WTC11 (cell line): Measurements from ENCODE around the gene MGRN1. TPM values are rescaled to one million over a fixed set of nuclear protein-coding genes. Genes with fewer than 3 reads are reported as not detected.

Experiments
- ATAC-seq: fragments of 200-7000 bp; cut with Tn5 transposase; 2 replicates; pipeline ENCODE4 v1.10.0; 2021; ENCODE audit warnings: mild to moderate bottlenecking, moderate library complexity
- CTCF ChIA-PET: fragments of 300-600 bp; sonication (Branson Sonifier 250); formaldehyde crosslinking; loops from one replicate; lab custom pipeline; 2021; ENCODE audit warnings: antibody characterized with exemption; lab: Charles Lee
- POLR2A ChIA-PET: fragments of 350-600 bp; sonication (Branson Sonifier 250); formaldehyde crosslinking; loops from one replicate; lab custom pipeline; 2021; ENCODE audit warnings: antibody characterized with exemption; lab: Charles Lee
- DNase-seq: peaks from one replicate; pipeline ENCODE4 v3.0.0; 2021; ENCODE audit warnings: low spot score
- H3K27ac Mint-ChIP-seq: 2 replicates; pipeline ENCODE4 v1.8.0; 2021; ENCODE audit warnings: mixed read lengths
- H3K27me3 Mint-ChIP-seq: 2 replicates; pipeline ENCODE4 v1.8.0; 2021; ENCODE audit warnings: low read depth, mild to moderate bottlenecking, moderate library complexity, mixed read lengths
- H3K36me3 Mint-ChIP-seq: 2 replicates; pipeline ENCODE4 v1.8.0; 2021; ENCODE audit warnings: mixed read lengths
- H3K4me1 Mint-ChIP-seq: 2 replicates; pipeline ENCODE4 v1.8.0; 2022; ENCODE audit warnings: mixed read lengths
- H3K4me3 Mint-ChIP-seq: 2 replicates; pipeline ENCODE4 v1.8.0; 2021; ENCODE audit warnings: mild to moderate bottlenecking, moderate library complexity, mixed read lengths
- H3K9me3 Mint-ChIP-seq: 2 replicates; pipeline ENCODE4 v1.8.0; 2021; ENCODE audit warnings: mixed read lengths
- ARID4B ChIP-seq: sonication (generic); formaldehyde crosslinking; IDR thresholded peaks from 2 replicates; pipeline ENCODE4 v1.8.0; 2023; ENCODE audit warnings: missing genetic modification reagents, mild to moderate bottlenecking, borderline replicate concordance
- CREM ChIP-seq: sonication (generic); formaldehyde crosslinking; IDR thresholded peaks from 2 replicates; pipeline ENCODE4 v1.8.1; 2022; ENCODE audit warnings: mild to moderate bottlenecking, missing genetic modification reagents, moderate library complexity
- E2F4 ChIP-seq: sonication (generic); formaldehyde crosslinking; IDR thresholded peaks from 2 replicates; pipeline ENCODE4 v1.8.1; 2022; ENCODE audit warnings: low read depth, mild to moderate bottlenecking, moderate library complexity, missing genetic modification reagents, borderline replicate concordance
- E2F5 ChIP-seq: sonication (generic); formaldehyde crosslinking; IDR thresholded peaks from 2 replicates; pipeline ENCODE4 v1.8.1; 2022; ENCODE audit warnings: mild to moderate bottlenecking, moderate library complexity, missing genetic modification reagents
- ETV6 ChIP-seq: sonication (generic); formaldehyde crosslinking; IDR thresholded peaks from 2 replicates; pipeline ENCODE4 v1.8.1; 2022; ENCODE audit warnings: mild to moderate bottlenecking, missing genetic modification reagents
- IRF1 ChIP-seq: sonication (generic); formaldehyde crosslinking; IDR thresholded peaks from 2 replicates; pipeline ENCODE4 v1.8.0; 2023; ENCODE audit warnings: missing genetic modification reagents
- JUN ChIP-seq: sonication (generic); formaldehyde crosslinking; IDR thresholded peaks from 2 replicates; pipeline ENCODE4 v1.8.0; 2023; ENCODE audit warnings: mild to moderate bottlenecking, missing genetic modification reagents
- STAT6 ChIP-seq: sonication (generic); formaldehyde crosslinking; conservative IDR thresholded peaks from 2 replicates; pipeline ENCODE4 v1.8.1; 2023; ENCODE audit warnings: mild to moderate bottlenecking, low read depth, missing genetic modification reagents, moderate library complexity
- TEAD4 ChIP-seq: sonication (generic); formaldehyde crosslinking; IDR thresholded peaks from 2 replicates; pipeline ENCODE4 v1.8.0; 2022; ENCODE audit warnings: mild to moderate bottlenecking, missing genetic modification reagents
- ZNF121 ChIP-seq: sonication (generic); formaldehyde crosslinking; IDR thresholded peaks from 2 replicates; pipeline ENCODE4 v1.8.0; 2023; ENCODE audit warnings: missing genetic modification reagents
- ZNF281 ChIP-seq: sonication (generic); formaldehyde crosslinking; IDR thresholded peaks from 2 replicates; pipeline ENCODE4 v1.8.0; 2023; ENCODE audit warnings: mild to moderate bottlenecking, missing genetic modification reagents
- total RNA-seq: library from RNA; stranded (reverse); gene quantifications from 3 replicates; pipeline ENCODE4 v1.2.3, GENCODE V29; 2021

Gene MGRN1
- total RNA-seq, 1 experiment from 2014 or later, result 88.8 TPM

- Mint-ChIP-seq H3K4me3 (no peak overlapping the region), H3K27ac (no peak overlapping the region; the same call in 1 of the 2 replicates), H3K4me1 (no peaks in the 10 kb centered on the region), H3K36me3 (peaks cover 31% of the 10 kb centered on the region), H3K27me3 (no peaks in the 10 kb centered on the region), H3K9me3 (no peaks in the 10 kb centered on the region)
- ATAC-seq, result no peak
- POLR2A ChIA-PET, result interaction anchor here (1.2 kb wide), 1 partner anchor 9 kb away, joined by 3 read pairs; the partner anchor contains the start of gene NUDT16L1
- no peak for DNase-seq
- TF ChIP-seq ARID4B (CRISPR knock-in tag) (no peak), IRF1 (CRISPR knock-in tag) (no peak), CREM (CRISPR knock-in tag) (no peak), TEAD4 (CRISPR knock-in tag) (no peak), ZNF281 (no peak), ETV6 (CRISPR knock-in tag) (no peak), E2F5 (CRISPR knock-in tag) (no peak), ZNF121 (no peak), JUN (CRISPR knock-in tag) (no peak), E2F4 (CRISPR knock-in tag) (no peak), STAT6 (CRISPR knock-in tag) (no peak)
- CTCF ChIA-PET, result interaction anchor here (1.5 kb wide), 1 partner anchor 19 kb away, joined by 4 read pairs; no protein-coding TSS in a partner anchor
Measured at GRCh38 chr16:4701791-4702465, 77.3 kb downstream of the MGRN1 start.
